ENCODE measurements around the gene ANKRD30B.
"Not testable (repeated sequence)": the region's sequence is repeated elsewhere in the genome, so short reads cannot be mapped to it uniquely, and the experiment has no call there.

Gene ANKRD30B

GRCh38 chr18:14747513-14748474 is at the start of gene ANKRD30B:
TSS of gene ANKRD30B (plus strand) at chr18:14748172. CDS start at chr18:14748420, 248 bp downstream.
- no peak for DNase-seq

- DNase-seq: not testable (repeated sequence)
These were observed 46.5 kb upstream of the ANKRD30B start for GRCh38 chr18:14701286-14702040.

GRCh38 chr18:14709761-14710160 is 38.2 kb upstream of the ANKRD30B start:
- not testable (repeated sequence) for DNase-seq

GRCh38 chr18:14721569-14721968 is 26.4 kb upstream of the ANKRD30B start:
- DNase-seq: not testable (repeated sequence)

GRCh38 chr18:14739056-14739455 is 8.9 kb upstream of the ANKRD30B start:
- DNase-seq: not testable (repeated sequence)

- DNase-seq: no peak
These were observed 1.1 kb upstream of the ANKRD30B start for GRCh38 chr18:14746897-14747296.

GRCh38 chr18:14748496-14748895 is 524 bp downstream of the ANKRD30B start:
- no peak for DNase-seq

GRCh38 chr18:14763566-14763965 is 15.6 kb downstream of the ANKRD30B start:
- DNase-seq: not testable (repeated sequence)

GRCh38 chr18:14767474-14767873 is 19.5 kb downstream of the ANKRD30B start:
- DNase-seq: no peak

GRCh38 chr18:14768241-14768640 is 20.3 kb downstream of the ANKRD30B start:
- no peak for DNase-seq

GRCh38 chr18:14769381-14769780 is 21.4 kb downstream of the ANKRD30B start:
- DNase-seq: no peak

- DNase-seq: no peak
These were observed 28.8 kb downstream of the ANKRD30B start for GRCh38 chr18:14776801-14777200.

- DNase-seq: no peak
These were observed 33.7 kb downstream of the ANKRD30B start for GRCh38 chr18:14781671-14782070.

- DNase-seq: no peak
These were observed 36.2 kb downstream of the ANKRD30B start for GRCh38 chr18:14784133-14784532.

GRCh38 chr18:14796876-14797275 is 48.9 kb downstream of the ANKRD30B start:
- not testable (repeated sequence) for DNase-seq

- DNase-seq: not testable (repeated sequence)
These were observed 50.2 kb downstream of the ANKRD30B start for GRCh38 chr18:14797969-14798764.

GRCh38 chr18:14811081-14811480 is 63.1 kb downstream of the ANKRD30B start:
- DNase-seq: not testable (repeated sequence)

- not testable (repeated sequence) for DNase-seq
These were observed 79.1 kb downstream of the ANKRD30B start for GRCh38 chr18:14826972-14827632.

- not testable (repeated sequence) for DNase-seq
These were observed 93.6 kb downstream of the ANKRD30B start for GRCh38 chr18:14841607-14842006.

- DNase-seq: not testable (repeated sequence)
These were observed 103.6 kb downstream of the ANKRD30B start for GRCh38 chr18:14851533-14851932.

GRCh38 chr18:14855634-14856033 is 107.7 kb downstream of the ANKRD30B start:
- not testable (repeated sequence) for DNase-seq

GRCh38 chr18:14856256-14856655 is 108.3 kb downstream of the ANKRD30B start:
- not testable (repeated sequence) for DNase-seq

Measured in islet precursor cell (in vitro differentiated cells).